Panc1 (cell line): ENCODE measurements around the gene MSH2. TPM values are rescaled to one million over a fixed set of nuclear protein-coding genes. Genes with fewer than 3 reads are reported as not detected.

Experiments
- ATAC-seq: fragments of 200-7000 bp; cut with Tn5 transposase; 2 replicates; pipeline ENCODE4 v1.9.1; 2020; ENCODE audit warnings: mild to moderate bottlenecking, moderate library complexity
- BruUV-seq: library from RNA; stranded (reverse); fragments of 400-500 nt; replicated peaks from 2 replicates; lab custom pipeline; 2021; lab: Mats Ljungman, UMichigan
- CTCF ChIA-PET: fragments of 300-600 bp; sonication (Branson Sonifier 250); formaldehyde crosslinking; loops from one replicate; lab custom pipeline; 2022; ENCODE audit warnings: antibody characterized with exemption; lab: Charles Lee
- POLR2A ChIA-PET: fragments of 300-600 bp; sonication (Branson Sonifier 250); formaldehyde crosslinking; loops from one replicate; lab custom pipeline; 2022; ENCODE audit warnings: antibody characterized with exemption; lab: Charles Lee
- DNase-seq: peaks from one replicate; pipeline ENCODE4 v3.0.0-alpha.2; 2010; ENCODE audit warnings: low read depth, low spot score
- H3K27ac ChIP-seq: 2 replicates; pipeline ENCODE4 v1.5.1; 2011; ENCODE audit warnings: mild to moderate bottlenecking, low read length, inconsistent platforms
- H3K27me3 ChIP-seq: fragments of 200-500 bp; sonication (Bioruptor generic); 2 replicates; pipeline ENCODE4 v1.6.0; 2014; ENCODE audit warnings: low read length, inconsistent platforms; ENCODE audit not compliant: control insufficient read depth, insufficient read depth
- H3K36me3 ChIP-seq: fragments of 200-500 bp; sonication (Bioruptor generic); 2 replicates; pipeline ENCODE4 v1.5.1; 2014; ENCODE audit warnings: inconsistent platforms, mild to moderate bottlenecking, low read length, moderate library complexity; ENCODE audit not compliant: control insufficient read depth, insufficient read depth
- H3K4me1 ChIP-seq: 2 replicates; pipeline ENCODE4 v1.5.1; 2011; ENCODE audit warnings: inconsistent platforms, mild to moderate bottlenecking, low read length, moderate library complexity; ENCODE audit not compliant: control insufficient read depth, insufficient read depth
- H3K4me3 ChIP-seq, 2 experiments: 2 replicates each; pipeline ENCODE4 v1.5.1; 2011 to 2012; ENCODE audit warnings: low read depth in 2 of 2, low read length in 2 of 2, mild to moderate bottlenecking in 2 of 2, inconsistent platforms in 1 of 2, moderate library complexity in 1 of 2
- H3K9me3 ChIP-seq: fragments of 200-500 bp; sonication (Bioruptor generic); 2 replicates; pipeline ENCODE4 v1.5.1; 2014; ENCODE audit warnings: low read depth, mild to moderate bottlenecking, inconsistent platforms, low read length, moderate library complexity; ENCODE audit not compliant: control insufficient read depth, insufficient read depth
- POLR2AphosphoS5 ChIP-seq: IDR thresholded peaks from 2 replicates; pipeline ENCODE4 v1.6.1; 2012; ENCODE audit warnings: mild to moderate bottlenecking, low read depth, low read length, moderate library complexity
- SIN3A ChIP-seq: IDR thresholded peaks from 2 replicates; pipeline ENCODE4 v1.6.1; 2012; ENCODE audit warnings: low read depth, mild to moderate bottlenecking, low read length, moderate library complexity, borderline replicate concordance; ENCODE audit not compliant: insufficient read depth
- TCF7L2 ChIP-seq: IDR thresholded peaks from 2 replicates; pipeline ENCODE4 v1.6.1; 2011; ENCODE audit warnings: mild to moderate bottlenecking, low read depth, low read length, inconsistent platforms
- in situ Hi-C: cut with HindIII; loops from 2 replicates; pipeline ENCODE4 v1.10.0; 2016; ENCODE audit warnings: low sequenced_read_pairs, low pct_unique_long_range_greater_than_20kb
- intact Hi-C: fragments of 100-400 bp; cut with micrococcal nuclease; formaldehyde crosslinking; loops from one replicate; pipeline ENCODE4 v1.10.0; 2022; ENCODE audit not compliant: unreplicated experiment
- total RNA-seq: library from RNA; stranded (reverse); gene quantifications from one replicate; pipeline ENCODE4 v1.2.1, GENCODE V29; 2021; ENCODE audit not compliant: unreplicated experiment
- TF ChIP-seq, protein P1 (sequence below): fragments of 450-650 bp; IDR thresholded peaks from 2 replicates; pipeline ENCODE4 v1.5.1; 2017; ENCODE audit warnings: mild to moderate bottlenecking
- TF ChIP-seq, protein P2 (sequence below), 2 experiments: IDR thresholded peaks; 2 replicates each; pipeline ENCODE4 v1.6.1; 2011 to 2012; ENCODE audit warnings: low read depth in 2 of 2, control low read depth in 1 of 2, low read length in 1 of 2, mild to moderate bottlenecking in 1 of 2, moderate library complexity in 1 of 2; ENCODE audit not compliant: insufficient read depth in 1 of 2

Gene MSH2
- total RNA-seq, 1 experiment from 2014 or later = 72.2 TPM

DNA sequence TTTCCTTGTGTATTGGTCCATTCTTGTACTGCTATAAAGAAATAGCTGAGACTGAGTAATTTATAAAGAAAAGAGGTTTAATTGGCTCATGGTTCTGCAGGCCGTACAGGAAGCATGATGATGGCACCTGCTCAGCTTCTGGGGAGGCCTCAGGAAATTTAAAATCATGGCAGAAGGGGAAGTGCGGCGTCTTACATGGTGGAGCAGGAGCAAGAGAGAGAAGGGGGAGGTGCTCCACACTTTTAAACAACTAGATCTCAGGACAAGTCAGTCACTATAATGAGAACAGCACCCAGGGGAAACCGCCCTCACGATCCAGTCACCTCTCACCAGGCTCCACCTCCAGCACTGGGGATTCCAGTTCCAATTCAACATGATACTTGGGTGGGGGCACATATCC, 54.3 kb downstream of the MSH2 start:
- no peaks in the 10 kb centered on the region for H3K4me1 ChIP-seq
- TF ChIP-seq, protein P1, sequence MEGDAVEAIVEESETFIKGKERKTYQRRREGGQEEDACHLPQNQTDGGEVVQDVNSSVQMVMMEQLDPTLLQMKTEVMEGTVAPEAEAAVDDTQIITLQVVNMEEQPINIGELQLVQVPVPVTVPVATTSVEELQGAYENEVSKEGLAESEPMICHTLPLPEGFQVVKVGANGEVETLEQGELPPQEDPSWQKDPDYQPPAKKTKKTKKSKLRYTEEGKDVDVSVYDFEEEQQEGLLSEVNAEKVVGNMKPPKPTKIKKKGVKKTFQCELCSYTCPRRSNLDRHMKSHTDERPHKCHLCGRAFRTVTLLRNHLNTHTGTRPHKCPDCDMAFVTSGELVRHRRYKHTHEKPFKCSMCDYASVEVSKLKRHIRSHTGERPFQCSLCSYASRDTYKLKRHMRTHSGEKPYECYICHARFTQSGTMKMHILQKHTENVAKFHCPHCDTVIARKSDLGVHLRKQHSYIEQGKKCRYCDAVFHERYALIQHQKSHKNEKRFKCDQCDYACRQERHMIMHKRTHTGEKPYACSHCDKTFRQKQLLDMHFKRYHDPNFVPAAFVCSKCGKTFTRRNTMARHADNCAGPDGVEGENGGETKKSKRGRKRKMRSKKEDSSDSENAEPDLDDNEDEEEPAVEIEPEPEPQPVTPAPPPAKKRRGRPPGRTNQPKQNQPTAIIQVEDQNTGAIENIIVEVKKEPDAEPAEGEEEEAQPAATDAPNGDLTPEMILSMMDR = no peak
- TF ChIP-seq, protein P2, sequence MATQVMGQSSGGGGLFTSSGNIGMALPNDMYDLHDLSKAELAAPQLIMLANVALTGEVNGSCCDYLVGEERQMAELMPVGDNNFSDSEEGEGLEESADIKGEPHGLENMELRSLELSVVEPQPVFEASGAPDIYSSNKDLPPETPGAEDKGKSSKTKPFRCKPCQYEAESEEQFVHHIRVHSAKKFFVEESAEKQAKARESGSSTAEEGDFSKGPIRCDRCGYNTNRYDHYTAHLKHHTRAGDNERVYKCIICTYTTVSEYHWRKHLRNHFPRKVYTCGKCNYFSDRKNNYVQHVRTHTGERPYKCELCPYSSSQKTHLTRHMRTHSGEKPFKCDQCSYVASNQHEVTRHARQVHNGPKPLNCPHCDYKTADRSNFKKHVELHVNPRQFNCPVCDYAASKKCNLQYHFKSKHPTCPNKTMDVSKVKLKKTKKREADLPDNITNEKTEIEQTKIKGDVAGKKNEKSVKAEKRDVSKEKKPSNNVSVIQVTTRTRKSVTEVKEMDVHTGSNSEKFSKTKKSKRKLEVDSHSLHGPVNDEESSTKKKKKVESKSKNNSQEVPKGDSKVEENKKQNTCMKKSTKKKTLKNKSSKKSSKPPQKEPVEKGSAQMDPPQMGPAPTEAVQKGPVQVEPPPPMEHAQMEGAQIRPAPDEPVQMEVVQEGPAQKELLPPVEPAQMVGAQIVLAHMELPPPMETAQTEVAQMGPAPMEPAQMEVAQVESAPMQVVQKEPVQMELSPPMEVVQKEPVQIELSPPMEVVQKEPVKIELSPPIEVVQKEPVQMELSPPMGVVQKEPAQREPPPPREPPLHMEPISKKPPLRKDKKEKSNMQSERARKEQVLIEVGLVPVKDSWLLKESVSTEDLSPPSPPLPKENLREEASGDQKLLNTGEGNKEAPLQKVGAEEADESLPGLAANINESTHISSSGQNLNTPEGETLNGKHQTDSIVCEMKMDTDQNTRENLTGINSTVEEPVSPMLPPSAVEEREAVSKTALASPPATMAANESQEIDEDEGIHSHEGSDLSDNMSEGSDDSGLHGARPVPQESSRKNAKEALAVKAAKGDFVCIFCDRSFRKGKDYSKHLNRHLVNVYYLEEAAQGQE (IDR thresholded peaks at IDR 0.05; ENCODE audit: insufficient read depth in 1 of 2, low read depth in 2 of 2, low read length in 1 of 2) = no peak
- TF ChIP-seq TCF7L2 (no peak), SIN3A (no peak), POLR2AphosphoS5 (no peak)
- no peaks in the 10 kb centered on the region for H3K27me3 ChIP-seq
- no peak overlapping the region for H3K27ac ChIP-seq
- POLR2A ChIA-PET = no interaction called here
- in situ Hi-C loops (no loop called here), intact Hi-C loops (no loop called here)
- H3K9me3 ChIP-seq = no peaks in the 10 kb centered on the region
- no peak overlapping the region for H3K4me3 ChIP-seq
- CTCF ChIA-PET = no interaction called here
- no TSS peak for BruUV-seq
- 0 out of 2 replicates have a peak, but pooled peaks cover under 1% of the 10 kb centered on the region for H3K36me3 ChIP-seq
- DNase-seq (no peak), ATAC-seq (no peak)

DNA sequence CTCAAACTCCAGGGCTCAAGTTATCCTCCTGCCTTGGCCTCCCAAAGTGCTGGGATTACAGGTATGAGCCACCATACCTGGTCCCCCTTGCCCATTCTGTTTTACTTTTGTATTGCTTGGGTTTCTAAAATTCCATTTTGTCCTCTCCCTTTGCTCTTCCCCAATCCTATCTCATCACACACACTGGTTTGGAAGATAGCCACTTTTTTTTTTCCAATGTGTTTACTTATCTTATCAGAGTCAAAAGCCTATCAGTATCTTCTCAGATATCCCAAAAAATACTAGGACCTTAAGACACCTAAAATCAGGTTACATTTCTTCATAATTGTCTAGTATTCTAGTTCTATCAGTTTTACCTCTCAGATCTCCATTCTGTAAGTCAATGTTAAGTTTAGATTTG, 56.1 kb downstream of the MSH2 start:
- DNase-seq (no peak), ATAC-seq (no peak)
- Histone ChIP-seq H3K4me1 (no peaks in the 10 kb centered on the region), H3K27me3 (no peaks in the 10 kb centered on the region), H3K27ac (no peak overlapping the region), H3K4me3 (no peak overlapping the region), H3K9me3 (no peaks in the 10 kb centered on the region), H3K36me3 (peaks cover 15% of the 10 kb centered on the region; the same call in 1 of the 2 replicates)
- ChIA-PET POLR2A (no interaction called here), CTCF (no interaction called here)
- in situ Hi-C loops (no loop called here), intact Hi-C loops (no loop called here)
- no TSS peak for BruUV-seq
- TF ChIP-seq POLR2AphosphoS5 (no peak), SIN3A (no peak)
- TF ChIP-seq, protein P1 = no peak
- TF ChIP-seq, protein P2 (IDR thresholded peaks at IDR 0.05; ENCODE audit: insufficient read depth in 1 of 2, low read depth in 2 of 2, low read length in 1 of 2) = no peak
